Activated naive CD4-positive, alpha-beta T cell treated with anti-CD3 and anti-CD28 coated beads for 36 hours (primary cell): ENCODE measurements around the gene CEP63. TPM values are rescaled to one million over a fixed set of nuclear protein-coding genes. Genes with fewer than 3 reads are reported as not detected.
"Not testable (repeated sequence)": the region's sequence is repeated elsewhere in the genome, so short reads cannot be mapped to it uniquely, and the experiment has no call there.

Experiments
- CTCF ChIA-PET: fragments of 350-600 bp; sonication (Branson Sonifier 250); formaldehyde crosslinking; loops from one replicate; lab custom pipeline; 2021; ENCODE audit warnings: antibody characterized with exemption; lab: Charles Lee
- DNase-seq: peaks from one replicate; pipeline ENCODE4 v3.0.0-alpha.2; 2020
- H3K27ac Mint-ChIP-seq: one replicate; pipeline ENCODE4 v1.8.0; 2021; ENCODE audit warnings: mild to moderate bottlenecking, mixed read lengths
- H3K27me3 Mint-ChIP-seq: one replicate; pipeline ENCODE4 v1.8.0; 2021; ENCODE audit warnings: low read depth, mixed read lengths
- H3K36me3 Mint-ChIP-seq: one replicate; pipeline ENCODE4 v1.8.0; 2021; ENCODE audit warnings: low read depth, mixed read lengths
- H3K4me1 Mint-ChIP-seq: one replicate; pipeline ENCODE4 v1.8.0; 2021; ENCODE audit warnings: low read depth, mixed read lengths
- H3K4me3 Mint-ChIP-seq: one replicate; pipeline ENCODE4 v1.8.0; 2021; ENCODE audit warnings: mild to moderate bottlenecking, moderate library complexity, mixed read lengths
- H3K9me3 Mint-ChIP-seq: one replicate; pipeline ENCODE4 v1.8.0; 2021; ENCODE audit warnings: mixed read lengths
- intact Hi-C: fragments of 100-400 bp; cut with micrococcal nuclease; formaldehyde crosslinking; loops from one replicate; pipeline ENCODE4 v1.15.1; 2023
- total RNA-seq, 2 experiments: library from RNA; stranded (reverse); gene quantifications; one replicate each; pipeline ENCODE4 v1.2.3, GENCODE V29; 2021

The CEP63 gene
- total RNA-seq, 2 experiments from 2014 or later, result 26.9 to 27.0 TPM

DNA sequence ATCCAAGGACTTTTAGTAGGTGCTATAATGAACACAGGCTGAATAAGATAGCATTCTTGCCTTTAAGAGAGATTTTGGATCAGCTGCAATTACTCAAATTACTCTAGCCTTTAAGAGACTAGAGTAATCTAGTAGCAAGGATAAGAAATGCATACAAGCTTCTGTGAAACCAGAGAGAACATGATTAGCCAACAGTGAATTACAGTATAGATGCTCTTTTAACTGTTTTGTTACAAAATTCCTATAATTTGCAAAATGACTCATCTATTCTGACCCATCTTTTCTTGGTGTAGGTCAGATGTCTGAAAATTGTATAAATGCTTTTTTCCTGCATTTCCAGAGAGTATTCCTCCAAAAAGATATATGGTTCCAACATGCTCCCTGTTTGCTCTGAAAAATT is 66.9 kb downstream of the CEP63 start:
- no peaks in the 10 kb centered on the region for H3K27me3 Mint-ChIP-seq
- H3K4me1 Mint-ChIP-seq, result no peaks in the 10 kb centered on the region
- intact Hi-C loops, result no loop called here
- H3K27ac Mint-ChIP-seq, result no peak overlapping the region
- no peaks in the 10 kb centered on the region for H3K9me3 Mint-ChIP-seq
- DNase-seq, result no peak
- peaks cover 39% of the 10 kb centered on the region for H3K36me3 Mint-ChIP-seq
- CTCF ChIA-PET, result no interaction called here
- no peak overlapping the region for H3K4me3 Mint-ChIP-seq

DNA sequence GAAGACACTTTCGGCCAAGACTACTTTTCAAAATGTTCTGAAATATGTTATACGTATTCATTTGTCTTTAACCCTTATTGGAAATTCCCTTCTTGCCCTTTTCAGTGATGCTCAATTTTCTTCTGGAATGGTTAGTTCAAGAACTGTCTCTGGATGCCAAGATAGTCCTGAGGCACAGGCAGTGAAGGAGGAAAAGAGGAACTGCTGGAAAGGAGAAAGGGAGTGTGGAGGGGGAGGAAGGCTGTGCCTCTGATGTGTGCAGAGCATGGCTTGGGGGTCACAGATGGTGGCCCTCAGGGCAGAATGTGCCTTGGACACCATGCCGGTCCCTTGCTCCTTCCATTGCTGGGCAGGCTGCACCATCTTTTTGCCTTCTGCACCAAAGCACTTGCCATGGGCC is 73.7 kb downstream of the CEP63 start:
- CTCF ChIA-PET, result no interaction called here
- Mint-ChIP-seq H3K36me3 (peaks cover 24% of the 10 kb centered on the region), H3K4me3 (no peak overlapping the region), H3K27ac (no peak overlapping the region), H3K4me1 (no peaks in the 10 kb centered on the region), H3K27me3 (no peaks in the 10 kb centered on the region), H3K9me3 (no peaks in the 10 kb centered on the region)
- no peak for DNase-seq
- intact Hi-C loops, result no loop called here

DNA sequence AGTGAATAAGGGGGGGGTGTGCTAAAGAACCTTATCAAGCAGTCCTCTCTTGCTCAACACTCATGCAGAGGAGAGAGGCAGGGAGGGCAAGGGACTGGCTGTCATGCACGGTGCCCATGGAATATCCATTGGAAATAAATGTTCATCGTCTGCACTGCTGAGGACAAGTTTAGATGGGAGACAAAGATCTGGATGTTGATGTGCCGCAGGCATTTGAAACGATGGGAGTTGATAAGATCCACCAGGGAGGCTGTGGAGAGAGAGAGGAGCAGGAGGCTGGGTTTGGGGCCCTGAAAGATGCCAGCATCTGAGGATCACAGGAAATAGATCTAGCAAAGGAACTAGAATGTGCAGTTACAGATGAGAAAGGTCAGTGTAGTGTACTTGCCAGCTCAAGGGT is 76.2 kb downstream of the CEP63 start:
- H3K27me3 Mint-ChIP-seq, result no peaks in the 10 kb centered on the region
- no peak overlapping the region for H3K4me3 Mint-ChIP-seq
- no peaks in the 10 kb centered on the region for H3K4me1 Mint-ChIP-seq
- DNase-seq, result no peak
- CTCF ChIA-PET, result no interaction called here
- no peaks in the 10 kb centered on the region for H3K9me3 Mint-ChIP-seq
- H3K27ac Mint-ChIP-seq, result no peak overlapping the region
- intact Hi-C loops, result no loop called here
- H3K36me3 Mint-ChIP-seq, result peaks cover 24% of the 10 kb centered on the region

DNA sequence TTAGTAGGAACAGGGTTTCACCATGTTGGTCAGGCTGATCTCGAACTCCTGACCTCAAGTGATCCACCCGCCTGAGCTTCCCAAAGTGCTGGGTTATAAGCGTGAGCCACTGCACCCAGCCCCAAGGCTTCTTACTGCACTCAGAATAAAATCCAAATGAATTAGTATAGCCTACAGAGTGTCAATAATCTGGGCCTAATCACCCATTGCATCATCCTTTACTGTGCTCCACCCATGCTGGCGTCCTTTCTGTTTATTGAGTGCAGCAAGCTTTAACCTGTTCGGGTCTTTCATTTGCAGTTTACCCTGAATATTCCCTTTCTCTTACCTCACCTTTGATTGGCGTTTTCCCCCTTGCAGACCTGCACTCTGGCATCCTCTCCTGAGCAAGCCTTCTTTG is 77.7 kb downstream of the CEP63 start:
- CTCF ChIA-PET, result no interaction called here

DNA sequence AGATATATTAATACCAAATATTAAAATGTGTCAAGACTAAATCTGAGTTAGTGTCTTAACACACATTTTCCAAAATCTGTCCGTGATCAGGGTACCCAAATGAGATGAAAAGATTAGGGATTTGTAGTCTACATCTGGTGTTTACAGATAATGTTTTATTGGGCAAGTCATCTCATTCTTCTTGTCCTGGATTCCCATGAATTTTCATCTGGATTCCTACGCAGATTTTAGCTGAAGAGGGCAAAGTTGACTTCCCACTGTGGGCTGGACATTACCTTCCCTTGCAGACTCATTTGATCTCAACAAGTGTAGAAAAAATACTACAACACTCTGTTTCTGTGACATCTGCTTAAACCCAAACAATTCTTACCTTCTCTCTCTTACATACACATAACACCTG is 79.1 kb downstream of the CEP63 start:
- Mint-ChIP-seq H3K4me3 (no peak overlapping the region), H3K27ac (no peak overlapping the region), H3K36me3 (peaks cover 19% of the 10 kb centered on the region), H3K27me3 (no peaks in the 10 kb centered on the region), H3K9me3 (peaks cover 14% of the 10 kb centered on the region), H3K4me1 (no peaks in the 10 kb centered on the region)
- intact Hi-C loops, result no loop called here
- no peak for DNase-seq
- CTCF ChIA-PET, result interaction anchor here (0.6 kb wide), 1 partner anchor 25 kb away, joined by 3 read pairs; no protein-coding TSS in a partner anchor

More for the DNA sequence above, 77.7 kb downstream of the CEP63 start:
- no peaks in the 10 kb centered on the region for H3K27me3 Mint-ChIP-seq
- H3K4me1 Mint-ChIP-seq, result no peaks in the 10 kb centered on the region
- H3K36me3 Mint-ChIP-seq, result peaks cover 21% of the 10 kb centered on the region
- H3K4me3 Mint-ChIP-seq, result no peak overlapping the region
- intact Hi-C loops, result no loop called here
- DNase-seq, result no peak
- no peak overlapping the region for H3K27ac Mint-ChIP-seq
- peaks cover 3% of the 10 kb centered on the region for H3K9me3 Mint-ChIP-seq

DNA sequence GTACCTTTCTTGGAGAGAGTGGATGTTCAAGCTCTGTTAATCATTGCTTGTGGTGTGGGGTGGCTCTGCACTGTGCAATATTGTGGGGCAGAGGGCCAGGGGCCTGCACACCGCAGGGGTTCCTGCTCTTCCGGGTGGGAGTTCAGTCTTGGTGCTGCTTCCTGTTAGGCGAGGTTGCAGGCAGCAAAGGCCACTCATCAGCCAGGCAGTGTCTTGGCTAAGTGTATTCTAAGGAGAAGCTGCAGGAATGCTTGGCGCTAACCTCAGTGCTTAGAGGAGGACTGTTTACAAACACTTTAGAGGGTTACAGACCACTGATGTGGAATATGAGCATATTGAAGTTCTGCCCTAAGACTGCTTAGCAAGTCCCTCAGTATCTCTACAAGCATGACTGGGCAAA is 81.7 kb downstream of the CEP63 start:
- H3K4me1 Mint-ChIP-seq, result no peaks in the 10 kb centered on the region
- intact Hi-C loops, result no loop called here
- no peak for DNase-seq
- peaks cover 11% of the 10 kb centered on the region for H3K36me3 Mint-ChIP-seq
- no peaks in the 10 kb centered on the region for H3K27me3 Mint-ChIP-seq
- H3K4me3 Mint-ChIP-seq, result no peak overlapping the region
- H3K27ac Mint-ChIP-seq, result no peak overlapping the region
- CTCF ChIA-PET, result no interaction called here
- H3K9me3 Mint-ChIP-seq, result peaks cover 29% of the 10 kb centered on the region

DNA sequence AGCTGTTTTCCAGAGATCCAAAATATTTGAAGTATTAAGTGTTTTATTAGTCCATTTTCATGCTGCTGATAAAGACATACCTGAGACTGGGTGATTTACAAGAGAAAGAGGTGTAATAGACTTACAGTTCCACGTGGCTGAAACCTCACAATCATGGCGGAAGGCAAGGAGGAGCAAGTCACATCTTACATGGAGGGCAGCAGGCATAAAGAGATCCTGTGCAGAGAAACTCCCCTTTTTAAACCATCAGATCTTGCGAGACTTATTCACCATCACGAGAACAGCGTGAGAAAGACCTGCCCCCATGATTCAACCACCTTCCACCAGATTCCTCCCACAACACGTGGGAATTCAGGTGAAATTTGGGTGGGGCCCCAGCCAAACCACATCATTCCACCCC is 82.9 kb downstream of the CEP63 start:
- no peak overlapping the region for H3K27ac Mint-ChIP-seq

DNA sequence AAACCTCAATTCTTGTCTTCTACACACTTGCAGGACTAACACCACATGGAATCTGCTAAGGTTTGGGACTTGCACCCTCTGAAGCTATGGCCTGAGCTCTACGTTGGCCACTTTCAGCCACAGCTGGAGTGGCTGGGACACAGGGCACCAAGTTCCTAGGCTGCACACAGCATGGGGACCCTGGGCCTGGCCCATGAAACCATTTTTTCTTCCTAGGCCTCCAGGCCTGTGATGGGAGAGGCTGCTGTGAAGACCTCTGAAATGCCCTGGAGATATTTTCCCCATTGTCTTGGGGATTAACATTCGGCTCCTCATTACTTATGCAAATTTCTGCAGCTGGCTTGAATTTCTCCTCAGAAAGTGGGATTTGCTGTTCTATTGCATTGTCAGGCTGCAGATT is 84.0 kb downstream of the CEP63 start:
- peaks cover 39% of the 10 kb centered on the region for H3K9me3 Mint-ChIP-seq
- H3K4me3 Mint-ChIP-seq, CTCF ChIA-PET, H3K27me3 Mint-ChIP-seq, intact Hi-C loops, DNase-seq, H3K27ac Mint-ChIP-seq, H3K4me1 Mint-ChIP-seq, H3K36me3 Mint-ChIP-seq: not testable (repeated sequence)

More for the DNA sequence above, 82.9 kb downstream of the CEP63 start:
- intact Hi-C loops, result no loop called here
- Mint-ChIP-seq H3K36me3 (peaks cover 4% of the 10 kb centered on the region), H3K9me3 (peaks cover 38% of the 10 kb centered on the region), H3K27me3 (no peaks in the 10 kb centered on the region), H3K4me3 (no peak overlapping the region), H3K4me1 (no peaks in the 10 kb centered on the region)
- CTCF ChIA-PET, result no interaction called here
- DNase-seq, result no peak

DNA sequence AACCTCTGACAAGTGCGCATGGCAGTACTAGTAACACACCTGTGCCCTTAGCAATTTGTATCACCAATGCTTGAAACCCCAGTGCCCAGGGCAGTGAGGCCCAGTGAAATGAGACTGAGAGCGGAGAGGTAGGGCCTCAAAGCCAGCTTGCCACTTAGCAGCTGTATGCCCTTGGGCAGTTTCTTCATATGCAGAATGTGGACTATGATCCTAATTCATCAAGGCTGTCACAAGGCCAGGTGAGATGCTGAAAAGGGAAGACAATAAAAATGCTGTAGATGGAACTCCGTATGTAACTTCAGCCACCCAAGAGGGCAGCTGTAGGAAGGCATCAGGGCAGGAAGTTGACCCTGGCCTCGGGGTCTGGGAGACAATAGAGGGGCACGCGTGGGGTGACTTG is 90.6 kb downstream of the CEP63 start:
- Mint-ChIP-seq H3K27ac (no peak overlapping the region), H3K27me3 (no peaks in the 10 kb centered on the region), H3K9me3 (peaks cover 18% of the 10 kb centered on the region), H3K36me3 (peaks cover 7% of the 10 kb centered on the region), H3K4me1 (no peaks in the 10 kb centered on the region), H3K4me3 (no peak overlapping the region)
- CTCF ChIA-PET, result no interaction called here
- no peak for DNase-seq
- intact Hi-C loops, result no loop called here

DNA sequence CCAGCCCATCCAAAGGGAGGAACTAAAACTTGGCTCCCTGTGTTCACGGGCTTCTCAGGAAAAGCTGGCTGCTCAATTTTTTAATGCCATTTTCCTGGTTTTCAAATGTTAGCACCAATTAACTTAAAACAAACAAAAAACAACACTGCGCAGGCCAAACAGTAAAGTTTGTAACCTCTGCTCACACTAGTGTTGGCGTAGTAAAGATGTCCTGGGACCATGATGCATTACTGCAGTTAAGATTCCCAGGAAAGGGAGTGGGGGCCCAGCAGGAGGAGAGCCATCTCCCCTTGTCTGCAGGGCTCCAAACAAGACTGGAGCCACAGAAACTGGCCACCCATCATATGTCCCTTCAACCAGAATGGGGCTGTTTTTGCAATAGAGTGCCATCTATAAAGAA is 91.0 kb downstream of the CEP63 start:
- CTCF ChIA-PET, result no interaction called here
- DNase-seq, result no peak
- Mint-ChIP-seq H3K27ac (no peak overlapping the region), H3K36me3 (peaks cover 7% of the 10 kb centered on the region), H3K27me3 (no peaks in the 10 kb centered on the region), H3K9me3 (peaks cover 18% of the 10 kb centered on the region), H3K4me1 (no peaks in the 10 kb centered on the region), H3K4me3 (no peak overlapping the region)
- intact Hi-C loops, result no loop called here

DNA sequence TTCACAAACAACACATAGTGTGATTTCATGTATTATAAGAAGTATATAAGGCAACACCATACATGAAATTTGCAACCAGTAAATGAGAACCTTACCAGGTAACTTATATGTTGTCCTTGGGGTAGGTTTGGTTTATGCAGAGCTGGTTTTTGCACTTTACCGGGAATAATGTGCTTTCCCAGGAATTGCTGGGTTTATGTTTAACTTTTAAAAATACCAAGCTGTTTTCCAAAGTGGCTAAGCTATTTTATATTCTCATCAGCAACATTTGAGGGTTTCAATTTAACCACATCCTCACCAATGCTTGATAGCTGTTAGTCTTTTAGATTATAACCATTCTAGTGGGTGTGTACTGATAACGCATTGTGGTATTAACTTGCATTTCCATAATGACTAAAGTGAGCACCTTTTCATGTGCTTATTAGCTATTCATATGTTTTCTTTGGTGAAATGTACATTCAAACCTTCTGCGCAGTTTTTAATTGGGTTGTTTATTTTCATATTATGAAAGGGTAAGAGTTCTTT is 93.3 kb downstream of the CEP63 start:
- H3K4me1 Mint-ChIP-seq, result no peaks in the 10 kb centered on the region
- no peaks in the 10 kb centered on the region for H3K27me3 Mint-ChIP-seq
- no peak for DNase-seq
- intact Hi-C loops, result no loop called here
- no peak overlapping the region for H3K27ac Mint-ChIP-seq
- H3K36me3 Mint-ChIP-seq, result peaks cover 5% of the 10 kb centered on the region
- CTCF ChIA-PET, result no interaction called here
- peaks cover 15% of the 10 kb centered on the region for H3K9me3 Mint-ChIP-seq
- H3K4me3 Mint-ChIP-seq, result no peak overlapping the region

DNA sequence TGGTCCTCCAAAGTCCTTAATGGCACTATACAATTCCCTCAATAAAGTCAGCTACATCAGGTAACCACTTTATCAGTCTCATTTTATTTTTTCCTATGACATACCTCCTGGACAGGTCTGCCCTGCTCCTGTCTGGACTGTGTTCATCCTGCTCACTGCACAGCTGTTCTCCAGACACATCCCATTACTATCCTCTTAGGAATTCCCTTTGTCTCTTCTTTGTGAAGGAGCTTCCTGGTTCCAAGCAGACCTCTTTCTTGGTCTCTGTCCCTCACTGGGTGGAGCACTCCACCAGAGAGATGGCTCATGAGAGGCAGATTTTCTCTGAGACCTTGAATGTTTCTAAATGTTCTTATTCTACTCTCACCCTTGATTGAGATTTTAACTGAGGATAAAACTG is 104.9 kb downstream of the CEP63 start:
- Mint-ChIP-seq H3K4me3 (no peak overlapping the region), H3K4me1 (no peaks in the 10 kb centered on the region), H3K9me3 (no peaks in the 10 kb centered on the region), H3K27me3 (peaks cover 10% of the 10 kb centered on the region), H3K27ac (no peak overlapping the region), H3K36me3 (peaks cover 2% of the 10 kb centered on the region)
- DNase-seq, result no peak
- CTCF ChIA-PET, result interaction anchor here (1.0 to 1.4 kb wide), 2 partner anchors 10 to 13 kb away, joined by 3 to 6 read pairs; no protein-coding TSS in a partner anchor
- intact Hi-C loops, result no loop called here

DNA sequence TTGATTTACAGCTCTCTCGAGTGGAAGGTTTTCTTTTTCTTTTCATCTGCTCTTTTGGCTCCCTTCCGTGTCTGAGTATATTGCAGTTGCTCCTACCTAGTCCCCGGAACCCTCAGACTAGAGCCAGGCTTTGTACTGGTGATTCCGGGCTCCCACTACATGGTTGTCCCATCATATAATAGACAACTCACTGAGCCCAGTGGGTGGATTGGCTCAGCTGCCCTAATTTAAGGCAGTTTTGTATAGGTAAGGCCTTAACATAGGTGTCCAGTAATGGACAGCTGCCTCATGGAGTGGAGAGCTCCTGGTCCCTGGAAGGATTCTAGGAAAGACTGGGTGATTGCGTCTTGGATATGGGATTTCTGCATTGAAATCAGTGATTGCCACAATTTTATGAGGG is 106.9 kb downstream of the CEP63 start:
- H3K27me3 Mint-ChIP-seq, result no peaks in the 10 kb centered on the region
- DNase-seq, result no peak
- H3K4me3 Mint-ChIP-seq, result no peak overlapping the region
- H3K4me1 Mint-ChIP-seq, result no peaks in the 10 kb centered on the region
- no peak overlapping the region for H3K27ac Mint-ChIP-seq
- intact Hi-C loops, result no loop called here
- H3K36me3 Mint-ChIP-seq, result no peaks in the 10 kb centered on the region
- H3K9me3 Mint-ChIP-seq, result no peaks in the 10 kb centered on the region
- CTCF ChIA-PET, result no interaction called here
